ENCODE results near the gene CLCN5.

CLCN5 gene

GRCh38 chrX:49934729-49935128 lies 12.3 kb downstream of the CLCN5 start:
- DNase-seq = no peak

- DNase-seq = no peak
Observed at GRCh38 chrX:49947781-49948180, 25.4 kb downstream of the CLCN5 start.

- no peak for DNase-seq
Observed at GRCh38 chrX:49949961-49950360, 27.6 kb downstream of the CLCN5 start.

- DNase-seq = no peak
Observed at GRCh38 chrX:49951524-49952193, 29.3 kb downstream of the CLCN5 start.

- no peak for DNase-seq
Observed at GRCh38 chrX:49956313-49956712, 33.9 kb downstream of the CLCN5 start.

GRCh38 chrX:49958727-49959485 lies 36.5 kb downstream of the CLCN5 start:
- no peak for DNase-seq

GRCh38 chrX:49959602-49960001 lies 37.2 kb downstream of the CLCN5 start:
- DNase-seq = no peak

- DNase-seq = no peak
Observed at GRCh38 chrX:49960061-49960460, 37.7 kb downstream of the CLCN5 start.

- no peak for DNase-seq
Observed at GRCh38 chrX:49970674-49971073, 48.3 kb downstream of the CLCN5 start.

- DNase-seq = no peak
Observed at GRCh38 chrX:49972328-49972860, 50.0 kb downstream of the CLCN5 start.

- no peak for DNase-seq
Observed at GRCh38 chrX:49976682-49977197, 54.3 kb downstream of the CLCN5 start.

GRCh38 chrX:49977319-49978090 lies 55.1 kb downstream of the CLCN5 start:
- DNase-seq = no peak

- no peak for DNase-seq
Observed at GRCh38 chrX:49978176-49978575, 55.8 kb downstream of the CLCN5 start.

GRCh38 chrX:49986058-49986457 lies 63.7 kb downstream of the CLCN5 start:
- DNase-seq = no peak

GRCh38 chrX:49987651-49988050 lies 65.3 kb downstream of the CLCN5 start:
- no peak for DNase-seq

- DNase-seq = no peak
Observed at GRCh38 chrX:49988143-49988542, 65.7 kb downstream of the CLCN5 start.

- DNase-seq = no peak
Observed at GRCh38 chrX:49991758-49992157, 69.4 kb downstream of the CLCN5 start.

- no peak for DNase-seq
Observed at GRCh38 chrX:49992853-49993252, 70.5 kb downstream of the CLCN5 start.

GRCh38 chrX:49993661-49994060 lies 71.3 kb downstream of the CLCN5 start:
- DNase-seq = no peak

- no peak for DNase-seq
Observed at GRCh38 chrX:49995107-49995731, 72.8 kb downstream of the CLCN5 start.

GRCh38 chrX:49995795-49996455 lies 73.5 kb downstream of the CLCN5 start:
- DNase-seq = no peak

GRCh38 chrX:49996474-49996873 lies 74.1 kb downstream of the CLCN5 start:
- no peak for DNase-seq

Measured in CD4-positive, alpha-beta T cell treated with Interleukin-1 beta for 1 hour (primary cell).